Measurements from ENCODE around the gene OPN5.
"Not testable (repeated sequence)": the region's sequence is repeated elsewhere in the genome, so short reads cannot be mapped to it uniquely, and the experiment has no call there.

The OPN5 gene

GRCh38 chr6:47781732-47782131, at the start of gene OPN5:
Gene OPN5, plus strand, starts transcription at chr6:47782032. Its CDS starts 35 bp downstream, at chr6:47782067.
- DNase-seq (ENCODE audit: low read depth) = no peak

GRCh38 chr6:47733879-47734558, 47.8 kb upstream of the OPN5 start:
- DNase-seq (ENCODE audit: low read depth) = no peak

- DNase-seq (ENCODE audit: low read depth) = no peak
Observed at GRCh38 chr6:47734831-47735481, 46.9 kb upstream of the OPN5 start.

GRCh38 chr6:47736083-47736700, 45.6 kb upstream of the OPN5 start:
- DNase-seq (ENCODE audit: low read depth) = no peak

- DNase-seq (ENCODE audit: low read depth) = no peak
Observed at GRCh38 chr6:47737406-47737805, 44.4 kb upstream of the OPN5 start.

GRCh38 chr6:47740714-47741113, 41.1 kb upstream of the OPN5 start:
- DNase-seq (ENCODE audit: low read depth) = no peak

- no peak for DNase-seq (ENCODE audit: low read depth)
Observed at GRCh38 chr6:47741807-47742206, 40.0 kb upstream of the OPN5 start.

- DNase-seq (ENCODE audit: low read depth) = no peak
Observed at GRCh38 chr6:47743744-47744143, 38.1 kb upstream of the OPN5 start.

GRCh38 chr6:47745269-47745668, 36.6 kb upstream of the OPN5 start:
- DNase-seq (ENCODE audit: low read depth) = not testable (repeated sequence)

- DNase-seq (ENCODE audit: low read depth) = no peak
Observed at GRCh38 chr6:47749757-47750156, 32.1 kb upstream of the OPN5 start.

- DNase-seq (ENCODE audit: low read depth) = no peak
Observed at GRCh38 chr6:47752801-47753200, 29.0 kb upstream of the OPN5 start.

- DNase-seq (ENCODE audit: low read depth) = no peak
Observed at GRCh38 chr6:47759364-47759763, 22.5 kb upstream of the OPN5 start.

- DNase-seq (ENCODE audit: low read depth) = no peak
Observed at GRCh38 chr6:47762502-47762901, 19.3 kb upstream of the OPN5 start.

- DNase-seq (ENCODE audit: low read depth) = no peak
Observed at GRCh38 chr6:47766445-47766844, 15.4 kb upstream of the OPN5 start.

GRCh38 chr6:47767102-47767501, 14.7 kb upstream of the OPN5 start:
- DNase-seq (ENCODE audit: low read depth) = no peak

- DNase-seq (ENCODE audit: low read depth) = no peak
Observed at GRCh38 chr6:47769982-47770381, 11.8 kb upstream of the OPN5 start.

- DNase-seq (ENCODE audit: low read depth) = no peak
Observed at GRCh38 chr6:47772359-47772758, 9.5 kb upstream of the OPN5 start.

- no peak for DNase-seq (ENCODE audit: low read depth)
Observed at GRCh38 chr6:47773005-47773404, 8.8 kb upstream of the OPN5 start.

- no peak for DNase-seq (ENCODE audit: low read depth)
Observed at GRCh38 chr6:47780510-47781356, 1.1 kb upstream of the OPN5 start.

- no peak for DNase-seq (ENCODE audit: low read depth)
Observed at GRCh38 chr6:47785182-47785581, 3.4 kb downstream of the OPN5 start.

GRCh38 chr6:47787620-47788497, 6.0 kb downstream of the OPN5 start:
- DNase-seq (ENCODE audit: low read depth) = peak; percentile 8

GRCh38 chr6:47788498-47788884, 6.7 kb downstream of the OPN5 start:
- DNase-seq (ENCODE audit: low read depth) = no peak

All from activated T-helper 9 cell treated with anti-CD3 and anti-CD28 coated beads, Interleukin-2, amount 50 U/mL, for 16 hours (primary cell).